Middle frontal gyrus (tissue), 1 donor: ENCODE measurements around the gene PIAS1.
"Not testable (repeated sequence)": the region's sequence is repeated elsewhere in the genome, so short reads cannot be mapped to it uniquely, and the experiment has no call there.

Experiments used
- DNase-seq: peaks from one replicate; pipeline ENCODE4 v3.0.0-alpha.2; 2015; ENCODE audit warnings: low spot score; ENCODE audit errors: extremely low spot score

Gene PIAS1

DNA sequence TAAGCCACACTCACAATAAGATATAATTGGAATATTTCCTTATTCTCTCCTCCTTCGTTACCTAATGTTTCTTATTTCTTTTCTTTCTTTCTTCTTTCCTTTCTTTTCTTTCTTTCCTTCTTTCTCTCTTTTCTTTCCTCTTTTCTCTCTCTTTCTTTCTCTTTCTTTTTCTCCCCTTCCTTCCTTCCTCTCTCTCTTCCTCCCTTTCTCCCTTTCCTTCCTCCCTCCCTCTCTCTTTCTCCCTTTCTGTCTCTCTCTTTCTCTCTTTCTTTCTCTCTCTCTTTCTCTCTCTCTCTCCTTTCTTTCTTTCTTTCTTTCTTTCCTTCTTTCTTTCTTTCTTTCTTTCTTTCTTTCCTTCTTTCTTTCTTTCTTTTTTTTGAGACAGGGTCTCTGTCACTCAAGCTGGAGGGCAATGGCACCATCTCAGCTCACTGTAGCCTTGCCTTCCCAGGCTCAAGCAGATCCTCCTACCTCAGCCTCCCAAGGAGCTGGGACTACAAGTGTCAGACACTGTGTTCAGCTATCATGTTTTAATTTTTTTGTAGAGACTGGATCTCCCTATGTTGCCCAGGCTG lies 19.3 kb upstream of the PIAS1 start:
- no peak for DNase-seq

DNA sequence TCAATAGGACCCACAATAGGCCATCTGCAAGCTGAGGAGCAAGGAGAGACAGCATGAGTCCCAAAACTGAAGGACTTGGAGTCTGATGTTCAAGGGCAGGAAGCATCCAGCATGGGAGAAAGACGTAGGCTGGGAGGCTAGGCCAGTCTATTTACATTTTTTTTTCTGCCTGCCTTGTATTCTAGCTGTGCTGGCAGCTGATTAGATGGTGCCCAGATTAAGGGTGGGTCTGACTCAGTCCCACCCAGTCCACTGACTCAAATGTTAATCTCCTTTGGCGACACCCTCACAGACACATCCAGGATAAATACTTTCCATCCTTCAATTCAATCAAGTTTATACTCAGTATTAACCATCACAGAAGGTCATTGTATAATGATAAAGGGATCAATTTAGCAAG lies 15.9 kb upstream of the PIAS1 start:
- DNase-seq, result no peak

DNA sequence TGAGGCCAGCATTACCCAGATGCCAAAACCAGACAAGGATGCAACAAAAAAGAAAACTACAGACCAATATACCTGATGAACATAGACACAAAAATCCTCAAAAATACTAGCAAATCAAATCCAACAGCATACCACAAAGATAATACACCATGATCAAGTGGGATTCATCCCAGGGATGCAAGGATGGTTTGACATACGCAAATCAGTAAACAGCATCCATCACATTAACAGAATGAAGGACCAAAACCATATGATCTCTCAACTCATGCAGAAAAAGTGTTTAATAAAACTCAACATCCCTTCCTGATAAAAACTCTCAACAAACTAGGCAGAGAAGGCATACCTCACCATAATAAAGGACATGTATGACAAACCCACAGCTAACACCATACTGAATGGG lies 14.0 kb upstream of the PIAS1 start:
- no peak for DNase-seq

DNA sequence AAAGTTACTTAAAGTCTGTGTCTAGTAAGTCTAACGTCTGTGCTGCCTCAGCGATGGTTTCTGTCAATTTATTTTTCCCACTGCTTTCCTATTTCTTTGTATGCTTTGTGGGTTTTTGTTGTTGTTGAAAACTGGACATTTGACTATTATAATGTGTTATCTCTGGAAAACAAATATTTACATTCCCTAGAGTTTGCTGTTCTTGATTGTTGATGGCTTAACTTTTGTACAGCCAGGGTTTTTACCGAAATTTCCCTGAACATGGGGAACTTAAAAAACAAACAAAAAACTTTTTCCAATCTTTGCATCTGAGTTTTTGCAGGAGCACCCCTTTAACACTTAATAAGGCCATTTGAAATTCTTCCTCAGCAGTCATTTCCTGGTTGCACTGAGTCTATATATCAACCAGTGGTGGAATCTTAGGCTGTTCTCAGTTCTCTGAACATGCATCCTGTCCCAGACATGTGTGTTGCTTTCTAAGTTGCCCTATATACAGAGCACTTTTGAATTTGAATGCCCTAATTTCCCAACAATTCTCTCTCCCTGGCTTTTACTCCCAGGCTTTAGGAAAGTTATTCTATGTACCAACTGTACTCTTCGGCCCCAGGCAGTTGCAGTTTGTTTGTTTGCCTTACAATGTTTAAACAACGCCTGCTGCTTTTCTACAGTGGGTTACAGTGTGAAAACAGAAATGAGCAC lies 11.8 kb upstream of the PIAS1 start:
- no peak for DNase-seq

DNA sequence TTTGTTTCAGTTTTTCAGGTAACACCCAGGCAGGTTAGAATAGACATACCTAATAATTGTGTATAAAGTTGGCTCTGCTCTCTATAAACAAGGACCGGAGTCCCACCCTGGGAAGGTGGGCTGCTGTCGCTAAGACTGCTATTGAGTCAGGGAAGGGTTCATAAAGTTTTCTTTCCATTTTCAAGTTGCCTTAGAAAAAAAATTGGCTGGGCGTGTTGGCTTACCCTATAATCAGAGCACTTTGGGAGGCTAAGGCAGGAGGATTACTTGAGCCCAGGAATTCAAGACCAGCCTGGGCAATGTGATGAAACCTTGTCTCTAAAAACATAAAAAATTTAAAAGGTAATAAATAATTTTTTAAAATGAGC lies 11.3 kb upstream of the PIAS1 start:
- DNase-seq, result no peak

DNA sequence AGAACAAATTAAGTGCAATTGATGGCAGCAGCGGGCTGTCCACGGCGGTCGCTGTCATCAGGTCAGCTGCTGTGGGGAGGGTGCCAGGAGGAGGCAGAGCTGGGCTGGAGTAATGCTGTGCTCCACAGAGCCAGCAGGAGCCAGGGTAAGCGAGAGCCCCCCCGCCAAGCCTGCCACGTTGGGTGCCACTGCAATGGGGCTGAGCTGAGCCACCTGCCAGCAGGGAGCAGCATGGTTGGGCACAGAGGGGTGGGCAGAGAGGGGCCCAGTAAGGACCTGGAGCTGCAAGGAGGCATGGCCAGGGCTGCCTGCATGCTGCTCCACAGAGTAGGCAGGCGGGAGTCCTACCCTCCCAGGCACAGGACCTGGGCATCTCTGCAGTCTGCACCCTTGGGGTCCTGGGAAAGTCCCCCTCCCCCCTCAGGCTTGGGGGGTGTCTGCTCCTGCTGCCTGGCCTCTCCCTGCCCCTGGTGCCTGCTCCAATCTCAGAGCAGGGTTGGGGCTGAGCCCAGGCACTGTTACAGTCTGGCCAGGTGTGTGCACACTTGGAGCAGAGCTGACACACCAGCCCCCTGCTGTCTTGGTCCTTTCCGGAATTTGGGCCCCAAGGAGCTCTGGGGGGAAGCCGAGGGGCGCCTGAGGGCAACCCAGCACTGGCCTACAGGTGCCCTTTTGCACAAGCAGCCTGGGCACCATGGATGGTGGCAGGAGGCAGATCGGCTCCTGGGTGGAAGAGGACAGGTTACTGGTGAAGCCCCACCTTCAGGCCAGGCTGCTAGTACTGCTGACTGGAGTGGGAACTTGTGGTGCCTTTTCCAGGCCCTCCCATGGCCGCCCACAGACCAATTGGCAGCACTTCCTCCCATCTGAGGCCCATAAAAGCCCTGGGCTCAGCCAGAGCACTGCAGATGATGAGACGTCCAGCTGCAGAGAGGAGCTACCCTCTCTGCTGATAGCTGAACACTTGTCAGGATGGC lies 8.5 kb upstream of the PIAS1 start:
- no peak for DNase-seq

DNA sequence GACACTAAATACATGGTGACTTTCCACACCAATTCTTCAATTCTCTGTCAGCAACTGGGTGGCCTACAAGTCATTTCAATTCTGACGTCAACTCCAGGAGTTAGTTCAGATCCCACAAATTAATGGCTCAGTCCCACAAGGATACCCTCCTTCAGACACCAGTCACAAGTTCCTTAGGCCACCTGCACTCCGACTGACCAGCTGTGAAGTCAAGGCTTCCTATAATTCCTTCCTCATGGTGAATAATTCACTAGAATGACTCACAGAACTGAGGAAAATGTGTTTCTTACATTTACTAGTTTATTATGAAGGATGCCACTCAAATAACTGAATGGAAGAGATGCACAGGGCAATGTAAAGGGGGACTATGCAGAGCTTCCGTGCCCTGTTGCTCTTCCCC lies 6.3 kb upstream of the PIAS1 start:
- DNase-seq, result no peak

DNA sequence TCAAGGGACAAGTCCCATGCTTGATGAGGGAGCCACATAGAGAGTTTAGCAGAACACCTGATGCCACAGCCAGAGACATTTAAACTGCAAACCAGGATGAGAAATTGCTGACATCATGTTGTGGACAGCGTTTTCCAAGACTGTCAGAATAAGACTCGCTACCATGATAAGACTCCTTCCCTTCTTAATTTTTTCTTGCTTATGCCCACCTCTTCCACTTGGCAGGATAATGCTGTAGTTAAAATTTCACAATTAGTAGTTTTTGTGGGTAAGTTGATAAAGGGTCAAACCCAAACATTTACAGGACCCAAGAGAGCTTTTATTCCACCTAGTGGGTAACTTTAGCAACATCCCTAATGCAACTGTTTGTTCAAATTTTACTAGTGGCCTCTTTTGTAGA lies 3.0 kb upstream of the PIAS1 start:
- DNase-seq, result no peak

DNA sequence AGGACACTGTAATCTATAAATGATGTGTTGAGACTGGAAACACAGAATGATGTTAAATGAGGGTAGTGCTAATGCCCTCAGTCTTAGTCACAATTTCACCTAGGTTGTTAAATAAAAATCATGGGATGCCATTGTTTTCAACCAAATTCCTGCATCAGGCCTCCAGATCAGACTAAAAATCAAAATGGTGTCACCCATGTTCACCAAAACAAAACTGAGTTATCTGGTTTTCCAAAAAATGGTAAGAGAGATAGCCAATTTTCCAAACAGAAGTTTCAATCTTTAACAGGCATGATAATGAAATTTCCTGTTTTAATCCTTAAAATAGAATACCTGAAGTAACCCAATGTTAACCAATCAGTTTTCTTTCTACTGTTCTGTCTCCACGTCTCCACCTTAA lies 2.2 kb upstream of the PIAS1 start:
- no peak for DNase-seq

DNA sequence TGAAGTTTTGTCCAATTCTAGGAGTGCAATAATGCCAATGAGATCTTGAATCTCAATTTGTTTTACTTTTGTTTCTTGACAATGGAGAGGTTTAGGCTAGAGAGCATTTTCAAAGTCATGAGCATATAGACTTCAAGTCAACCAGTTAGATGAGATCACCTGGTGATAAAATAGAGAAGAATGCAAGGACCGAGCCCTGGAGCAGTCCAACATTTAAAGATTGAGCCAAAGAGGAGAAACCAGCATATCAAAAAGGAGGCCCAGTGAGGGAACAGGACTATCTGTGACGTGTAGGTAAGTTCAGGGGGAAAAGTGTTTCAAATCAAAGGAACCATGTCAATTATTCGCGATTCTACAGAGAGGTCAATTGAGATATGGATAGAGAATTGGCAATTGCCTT lies 1.7 kb upstream of the PIAS1 start:
- DNase-seq, result no peak

DNA sequence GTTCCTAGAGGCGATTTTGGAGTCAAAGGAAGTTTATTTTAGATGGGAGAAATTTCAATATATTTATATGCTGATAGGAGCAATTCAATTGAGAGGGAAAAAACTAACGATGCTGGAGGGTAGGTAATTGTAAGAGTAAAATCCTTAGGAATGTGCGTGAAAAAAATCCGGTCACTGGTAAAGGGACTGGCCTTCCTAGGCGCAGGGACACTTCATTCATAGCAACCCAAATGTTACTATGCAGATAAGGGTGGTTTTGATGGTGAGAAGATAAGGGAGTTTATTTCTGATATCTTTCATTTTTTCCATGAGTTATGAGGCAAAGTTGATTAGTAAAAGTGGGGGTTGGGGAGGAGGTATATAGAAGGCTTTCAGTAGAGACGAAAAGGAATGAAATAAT lies 1.1 kb upstream of the PIAS1 start:
- DNase-seq, result no peak

DNA sequence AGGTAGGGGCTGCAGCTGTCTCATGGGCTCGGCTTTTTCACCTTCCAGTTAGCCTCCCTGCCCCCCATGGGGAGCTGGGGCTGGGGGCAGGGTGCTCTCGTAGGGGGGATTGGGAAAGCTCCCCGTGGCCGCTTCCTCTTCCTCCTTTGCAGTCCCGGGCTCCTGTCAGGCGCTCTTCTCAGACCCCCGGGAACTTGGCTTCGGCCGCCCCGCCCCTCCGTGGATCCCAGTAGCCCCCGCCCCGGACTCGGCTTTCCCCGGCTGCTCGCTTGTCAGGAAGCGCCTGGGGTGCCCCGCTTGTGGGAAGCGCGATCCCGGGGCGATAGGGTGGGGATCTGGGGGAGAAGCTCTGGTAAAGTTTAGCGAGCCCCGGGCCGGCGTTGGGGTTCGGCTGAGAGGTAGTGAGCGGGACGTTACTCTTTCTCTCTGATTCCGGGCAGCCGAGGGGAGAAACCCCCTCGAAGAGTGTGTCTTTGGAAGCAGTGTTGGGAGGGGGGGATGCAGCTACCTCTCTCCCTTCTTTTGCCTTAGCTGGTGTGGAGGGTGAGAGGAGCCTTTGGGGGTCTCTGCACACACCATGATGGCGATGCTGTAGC lies 611 bp downstream of the PIAS1 start:
- DNase-seq, result no peak

DNA sequence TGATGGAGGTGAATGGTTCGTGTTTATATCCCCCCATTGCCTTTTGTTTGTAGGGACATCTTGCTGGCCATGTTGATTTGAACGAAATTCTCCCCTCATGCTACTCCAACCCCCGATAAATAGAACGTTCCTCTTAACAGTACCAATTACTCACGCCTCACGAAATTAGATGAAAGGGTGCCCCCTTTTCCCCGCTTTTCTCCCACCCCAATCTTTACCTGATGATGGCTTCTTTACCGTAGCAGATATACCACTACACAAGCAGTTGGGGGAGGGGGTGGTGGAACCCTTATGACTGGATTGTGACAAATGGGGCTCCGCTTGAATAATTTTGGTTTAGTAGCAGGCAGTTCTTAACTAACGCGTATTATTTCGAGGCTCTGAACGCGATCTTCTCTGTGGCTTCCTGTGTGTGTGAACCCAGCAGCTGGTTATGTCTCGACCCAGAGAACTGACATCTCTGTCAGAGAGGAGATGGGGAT lies 1.1 kb downstream of the PIAS1 start:
- DNase-seq, result no peak

DNA sequence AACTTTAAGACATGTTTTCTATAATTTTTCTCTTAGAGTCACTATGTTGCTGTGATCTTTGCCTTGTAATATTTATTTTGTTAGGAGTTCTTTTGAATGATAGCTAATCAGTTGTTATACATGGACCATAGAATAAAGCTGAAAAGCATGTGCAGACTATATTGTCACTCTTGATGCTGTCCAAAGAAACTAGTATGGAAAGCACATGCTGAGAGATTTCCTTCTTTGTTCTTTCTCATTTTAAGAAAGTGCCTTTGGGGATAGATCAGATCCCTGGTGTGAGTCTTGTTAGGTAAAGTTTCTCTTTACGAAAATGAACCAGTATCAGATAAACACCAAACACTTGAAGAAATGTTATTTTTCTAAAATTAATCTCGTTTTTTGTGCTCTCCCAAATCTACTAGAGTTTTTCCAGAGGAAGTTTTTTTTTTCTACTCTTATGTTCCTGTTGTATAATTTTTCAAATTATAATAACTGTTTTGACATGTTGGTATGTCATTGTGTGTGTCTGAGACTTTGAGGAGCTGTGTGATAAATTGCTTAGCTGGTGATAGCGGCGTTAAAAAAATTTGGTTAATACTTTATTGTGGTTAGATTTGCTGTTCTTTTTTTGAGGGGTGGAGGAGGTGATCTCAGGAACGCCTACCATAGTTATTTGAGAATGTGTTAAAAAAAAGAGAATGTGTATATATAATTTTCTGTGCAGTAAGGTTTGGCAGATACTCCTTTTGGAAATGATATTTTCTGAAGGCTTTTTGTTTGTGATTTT lies 2.2 kb downstream of the PIAS1 start:
- no peak for DNase-seq

DNA sequence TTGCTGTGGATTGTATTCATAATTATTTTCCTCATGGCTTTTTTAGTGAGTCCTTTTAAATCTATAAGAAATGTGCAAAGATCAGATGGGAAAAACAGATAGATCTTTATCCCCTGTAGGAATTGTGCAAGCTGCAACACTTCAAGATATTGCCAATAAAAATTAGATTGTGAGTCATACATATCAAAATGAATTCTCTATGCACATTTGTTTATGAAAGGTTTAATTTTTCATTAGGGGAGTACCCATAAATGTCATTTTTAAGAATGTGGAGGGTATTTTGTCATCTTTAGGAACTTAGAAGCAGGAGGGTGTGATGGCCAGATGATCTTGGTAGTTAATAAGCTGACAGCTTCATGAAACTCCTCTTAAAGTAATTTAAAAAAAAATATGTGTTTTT lies 2.9 kb downstream of the PIAS1 start:
- no peak for DNase-seq

DNA sequence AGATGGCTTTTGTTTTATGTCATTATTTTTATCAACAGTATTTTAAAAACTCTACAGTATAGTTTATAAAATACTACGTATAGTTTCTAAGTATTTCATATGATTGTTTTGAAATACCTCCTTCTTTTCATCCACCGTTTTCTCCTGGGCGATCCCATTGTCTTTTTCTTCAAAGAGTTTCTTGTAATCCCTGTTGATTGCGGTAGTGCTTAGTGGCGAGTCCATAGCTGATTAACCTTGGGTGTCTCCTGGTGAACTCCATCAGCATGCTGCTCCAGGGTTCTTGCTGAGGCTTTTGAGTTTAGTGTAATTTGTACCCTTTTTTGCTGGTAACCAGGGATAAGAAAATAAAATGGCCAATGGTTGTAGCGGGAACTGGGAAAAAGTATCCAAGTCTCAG lies 3.6 kb downstream of the PIAS1 start:
- no peak for DNase-seq

DNA sequence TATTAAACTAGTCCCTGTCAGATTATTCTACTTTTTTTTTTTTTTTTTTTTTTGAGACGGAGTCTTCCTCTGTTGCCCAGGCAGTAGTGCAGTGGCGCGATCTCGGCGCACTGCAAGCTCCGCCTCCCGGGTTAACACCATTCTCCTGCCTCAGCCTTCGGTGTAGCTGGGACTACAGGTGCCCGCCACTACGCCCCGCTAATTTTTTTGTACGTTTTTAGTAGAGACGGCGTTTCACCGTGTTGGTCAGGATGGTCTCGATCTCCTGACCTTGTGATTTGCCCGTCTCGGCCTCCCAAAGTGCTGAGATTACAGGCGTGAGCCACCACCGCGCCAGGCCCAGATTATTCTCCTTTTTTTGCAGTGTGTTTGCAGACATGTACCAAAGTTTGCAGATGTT lies 4.9 kb downstream of the PIAS1 start:
- not testable (repeated sequence) for DNase-seq

DNA sequence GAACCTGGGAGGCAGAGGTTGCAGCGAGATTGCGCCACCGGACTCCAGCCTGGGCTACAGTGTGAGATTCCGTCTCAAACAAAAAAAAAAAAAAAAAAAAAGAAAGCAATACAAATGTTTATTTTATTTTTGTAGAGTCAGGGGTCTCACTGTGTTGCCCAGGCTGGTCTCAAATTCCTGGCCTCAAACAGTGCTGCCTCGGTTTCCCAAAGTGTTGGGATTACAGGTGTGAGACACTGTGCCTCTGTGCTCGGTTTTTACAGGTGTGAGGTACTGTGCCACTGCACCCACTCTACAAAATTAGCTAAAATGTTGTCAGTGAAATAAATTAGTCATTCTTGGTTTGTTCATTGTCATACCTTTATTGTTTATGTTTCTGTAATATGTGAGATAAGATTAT lies 5.5 kb downstream of the PIAS1 start:
- no peak for DNase-seq

DNA sequence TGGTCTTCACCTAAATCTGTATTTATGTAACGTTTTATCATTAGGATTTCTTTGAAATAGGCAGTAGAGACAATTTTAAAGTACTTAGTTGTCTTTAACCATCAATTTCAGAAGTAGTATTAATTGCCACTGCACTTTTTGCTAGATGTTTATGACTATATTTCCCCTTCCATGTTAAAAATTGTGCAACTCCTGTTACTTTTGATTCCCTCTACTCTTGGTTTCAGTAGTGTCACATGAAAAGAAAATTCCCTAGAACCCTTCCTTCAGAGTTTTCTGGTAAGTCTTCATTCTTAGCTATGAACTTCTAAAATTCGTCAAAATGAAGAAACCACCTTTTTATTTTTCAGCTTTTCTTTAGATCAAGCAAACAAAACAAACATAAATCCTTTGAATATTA lies 7.1 kb downstream of the PIAS1 start:
- no peak for DNase-seq

DNA sequence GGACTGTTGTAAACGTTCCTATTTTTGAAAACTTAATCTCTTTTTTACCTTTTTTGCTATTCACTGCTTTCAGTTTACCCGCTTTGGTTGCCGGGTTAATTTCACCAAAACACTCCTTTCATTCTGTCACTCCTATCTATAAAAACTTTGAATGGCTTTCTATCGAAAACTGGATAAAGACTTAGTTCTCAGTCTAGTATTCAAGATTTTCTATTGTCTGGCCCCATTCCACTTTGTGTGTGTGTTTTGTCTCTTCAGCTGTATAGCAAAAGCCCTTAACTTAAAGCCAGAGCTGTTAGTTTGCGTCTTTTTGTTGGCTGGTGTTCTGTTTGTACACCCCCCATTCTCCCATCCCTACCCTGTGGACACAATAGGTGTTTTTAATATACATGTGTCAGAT lies 7.5 kb downstream of the PIAS1 start:
- no peak for DNase-seq

DNA sequence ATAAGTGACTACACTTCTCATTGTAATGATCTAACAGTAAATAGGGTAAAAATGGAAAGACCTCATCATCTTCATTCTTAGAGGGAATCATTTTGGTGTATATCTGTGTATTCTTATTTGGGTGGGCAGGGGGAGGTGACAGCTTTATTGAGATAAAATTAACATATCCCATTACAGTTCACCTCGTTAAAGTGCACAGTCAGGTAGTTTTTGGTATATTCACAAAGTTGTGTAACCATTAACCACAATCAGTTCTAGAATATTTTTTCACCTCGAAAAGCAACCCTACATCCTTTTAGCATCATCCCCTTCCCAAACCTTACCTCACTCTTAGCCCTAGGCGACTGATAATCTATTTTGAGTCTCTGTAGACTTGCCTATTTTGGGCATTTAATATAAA lies 8.1 kb downstream of the PIAS1 start:
- no peak for DNase-seq
